Measurements from ENCODE around the gene DLEC1.
"Not testable (repeated sequence)": the region's sequence is repeated elsewhere in the genome, so short reads cannot be mapped to it uniquely, and the experiment has no call there.

The DLEC1 gene

DNA sequence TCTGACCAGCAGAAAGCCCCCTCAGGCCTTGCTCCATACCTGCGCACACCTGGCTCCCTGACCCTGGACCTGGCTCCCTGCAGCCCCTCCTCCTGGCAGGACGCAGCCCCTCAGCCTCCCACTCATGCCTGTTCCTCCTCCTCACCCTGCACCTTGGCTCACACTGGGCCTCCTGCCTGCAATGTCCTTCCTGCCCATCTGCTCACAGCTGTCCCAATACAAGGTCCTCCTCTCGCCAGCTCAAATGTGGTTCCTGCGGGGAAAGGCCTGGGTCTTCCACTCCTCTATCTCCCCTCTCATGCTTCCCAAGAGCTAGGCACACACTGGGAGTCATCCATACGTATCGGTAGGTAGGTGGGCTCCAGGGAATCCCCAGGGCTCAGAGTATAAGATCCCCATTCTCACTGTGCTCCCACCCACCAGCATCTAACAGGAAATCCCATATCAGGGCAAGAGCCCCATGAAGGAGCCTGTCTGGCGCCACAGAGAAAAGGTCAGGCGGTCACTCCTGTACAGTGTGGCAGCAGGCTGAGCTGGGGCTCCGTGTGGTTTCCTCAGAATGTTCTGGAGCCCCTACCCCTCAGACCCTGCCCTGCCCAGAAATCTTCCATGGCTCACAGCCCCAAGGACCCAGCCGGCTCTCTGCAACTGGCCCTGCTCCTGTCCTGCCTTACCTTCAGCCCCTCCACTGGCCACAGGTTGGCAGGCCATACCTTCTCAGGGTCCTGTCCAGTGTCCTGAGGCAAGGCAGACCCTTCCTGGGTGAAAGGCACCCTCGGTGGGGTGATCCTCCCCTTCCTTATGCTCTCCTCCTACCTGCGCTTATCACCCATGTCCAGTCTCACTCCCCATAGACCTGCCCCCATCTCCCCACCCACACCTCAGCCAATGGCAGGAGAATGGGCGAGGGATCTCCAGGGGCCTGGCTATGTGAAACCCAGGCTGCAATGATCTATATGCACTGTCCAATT, 20.4 kb upstream of the DLEC1 start:
- peak; percentile 60 for DNase-seq

GRCh38 chr3:38019658-38020341, 19.2 kb upstream of the DLEC1 start:
- peak; percentile 57 for DNase-seq

- DNase-seq = peak; percentile 38
Observed at GRCh38 chr3:38020342-38020726, 18.7 kb upstream of the DLEC1 start.

DNA sequence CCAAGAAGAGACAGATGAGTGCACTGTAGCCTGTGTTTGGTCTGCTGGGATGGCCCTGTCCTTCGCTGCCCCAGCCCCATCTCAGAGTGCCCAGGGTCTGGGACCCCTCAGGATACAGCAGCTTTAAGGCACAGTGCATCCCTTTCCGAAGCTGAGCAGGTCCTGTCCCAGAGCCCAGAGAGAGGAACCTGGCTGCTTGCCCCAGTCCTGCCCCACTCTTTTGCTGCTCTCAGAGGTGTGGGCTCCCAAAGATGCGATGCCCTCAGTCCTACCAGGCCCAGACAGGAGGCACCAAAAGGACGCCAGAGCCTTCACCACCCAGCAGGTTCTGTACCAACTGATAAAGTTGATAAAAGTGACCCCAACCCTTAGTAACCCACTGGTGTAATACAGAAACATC, 17.8 kb upstream of the DLEC1 start:
- no peak for DNase-seq

GRCh38 chr3:38022301-38022700, 16.7 kb upstream of the DLEC1 start:
- no peak for DNase-seq

DNA sequence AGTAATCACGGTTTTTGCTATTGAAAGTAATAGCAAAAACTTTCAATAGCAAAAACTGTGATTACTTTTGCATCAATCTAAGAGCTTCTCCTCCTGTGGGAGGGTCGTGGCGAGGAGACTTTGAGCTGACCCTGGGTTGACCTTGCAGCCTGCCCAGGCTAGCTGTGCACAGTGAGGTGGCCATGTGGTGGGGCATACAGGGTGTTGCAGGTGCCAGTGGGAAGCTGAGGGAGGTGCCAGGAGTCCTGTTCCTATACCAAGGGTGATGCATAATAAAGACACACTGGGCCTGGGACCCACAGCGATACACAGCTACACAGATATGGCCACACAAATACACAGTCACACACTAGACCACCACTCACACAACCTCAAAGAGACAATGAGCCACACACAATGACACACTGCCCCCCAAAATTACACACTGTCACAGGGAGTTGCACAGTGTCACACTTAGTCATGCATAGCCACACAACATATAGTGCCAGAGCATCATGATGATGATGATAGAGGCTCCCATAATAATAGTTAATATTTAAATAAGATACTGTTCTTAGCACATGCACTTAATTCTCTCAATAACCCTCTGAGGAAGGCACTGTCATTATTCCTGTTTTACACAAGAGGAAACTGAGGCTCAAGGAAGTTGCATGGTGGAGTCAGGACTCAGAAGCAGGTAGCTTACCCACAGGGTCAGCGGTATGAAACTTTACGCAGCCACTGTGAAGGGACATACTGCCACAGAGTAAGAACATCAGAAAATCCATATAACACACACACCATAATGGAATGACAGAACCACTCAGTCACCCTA, 15.9 kb upstream of the DLEC1 start:
- DNase-seq = no peak

DNA sequence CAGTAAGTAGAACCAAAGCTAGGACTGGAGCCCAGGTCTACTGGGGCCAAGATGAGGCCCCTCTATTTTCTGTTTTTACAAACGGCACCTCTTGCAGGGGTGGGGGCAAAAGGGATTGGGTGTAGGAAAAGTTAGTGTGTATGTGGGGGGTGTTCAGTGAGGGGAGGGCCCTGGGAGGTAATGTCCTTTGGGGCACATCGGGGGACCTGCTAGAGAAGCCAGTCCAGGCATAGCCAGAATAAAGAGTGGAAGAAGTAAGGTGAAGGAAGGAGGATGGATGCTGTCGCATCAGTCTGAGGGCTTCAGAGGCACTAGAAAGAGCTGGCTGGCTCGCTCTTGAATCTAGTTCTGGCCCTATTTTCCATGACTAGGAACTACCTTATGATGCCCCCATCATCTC, 12.2 kb upstream of the DLEC1 start:
- no peak for DNase-seq

DNA sequence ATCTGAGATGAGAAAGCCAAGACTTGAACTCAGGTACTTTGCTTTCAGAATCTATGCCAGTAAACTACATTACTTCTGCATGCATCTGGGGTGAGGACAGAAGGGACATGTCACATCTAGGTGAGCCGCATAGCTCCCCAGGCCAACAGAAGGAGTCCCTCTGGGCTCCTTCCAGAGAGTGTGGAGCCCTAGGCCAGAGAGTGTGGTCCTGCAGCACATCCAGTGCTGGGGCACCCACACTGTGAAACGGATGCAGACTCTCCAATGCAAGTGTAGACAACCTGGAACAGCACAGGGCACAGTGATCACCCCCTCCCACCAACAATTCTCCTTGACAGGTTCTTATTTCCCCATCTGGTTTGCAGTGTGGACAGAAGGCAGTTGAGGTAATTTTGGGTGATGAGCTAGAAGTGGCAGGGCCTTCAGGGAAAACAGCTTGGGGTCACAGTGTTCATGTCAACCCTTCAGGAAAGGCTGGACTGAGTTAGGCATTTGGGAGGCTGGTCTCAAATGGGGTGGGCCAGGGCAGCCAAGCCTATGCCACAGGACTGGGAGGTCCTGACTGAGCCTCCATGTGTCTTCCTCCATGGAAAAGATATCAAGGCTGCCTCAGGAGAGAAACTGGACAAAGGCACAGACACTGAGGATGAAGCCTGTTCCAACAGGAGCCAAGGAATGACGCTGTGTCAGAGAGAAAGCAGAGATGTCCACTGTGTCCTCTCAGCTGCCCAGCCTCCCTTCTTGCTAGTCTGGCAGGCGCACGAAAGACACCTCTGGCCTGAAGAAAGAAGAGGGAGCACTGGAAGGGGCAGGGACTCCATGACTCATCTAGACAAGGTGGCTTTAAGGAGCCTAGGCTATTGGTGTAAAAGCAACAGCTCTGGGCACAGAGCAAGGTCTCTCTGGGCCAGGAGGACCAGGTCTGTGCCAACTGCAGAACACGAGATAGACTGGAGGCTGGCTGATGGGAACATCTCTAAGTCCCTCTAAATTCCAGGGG, 11.2 kb upstream of the DLEC1 start:
- no peak for DNase-seq

DNA sequence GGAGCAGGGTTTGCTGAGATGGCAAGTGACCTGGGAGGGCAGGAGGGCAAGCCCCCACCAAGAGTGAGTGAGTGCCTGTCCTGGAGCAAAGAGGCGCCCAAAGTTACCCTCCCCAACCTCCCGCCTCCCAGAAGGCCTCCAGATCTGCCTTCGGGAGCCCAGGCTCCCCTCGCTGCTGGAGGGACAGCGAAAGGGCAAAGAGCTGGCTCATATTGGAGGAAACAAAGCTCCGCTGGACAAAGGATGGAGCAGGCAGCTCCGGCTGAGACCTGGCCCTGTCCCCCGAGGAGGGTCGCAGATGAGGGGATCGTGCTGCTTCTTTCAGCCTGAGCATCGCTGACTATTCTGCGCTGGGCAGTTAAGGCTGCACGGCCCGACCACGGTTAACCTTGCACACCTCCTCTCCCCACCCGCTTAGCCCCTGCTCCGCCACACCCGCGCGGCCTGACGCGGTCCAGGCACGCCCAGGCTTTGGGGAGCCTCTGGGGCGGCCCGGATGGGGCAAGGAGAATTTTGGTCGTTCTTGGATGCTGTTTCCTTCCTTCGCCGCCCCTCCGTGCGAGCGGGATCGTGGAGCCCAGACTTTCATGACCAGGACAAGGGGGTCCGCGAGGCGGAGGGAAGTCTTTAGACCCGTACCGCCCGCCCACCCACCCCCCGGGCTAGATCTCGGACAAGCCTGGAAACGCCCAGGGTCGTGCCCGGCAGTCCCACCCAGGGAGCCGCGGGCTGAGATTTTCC, 10.2 kb upstream of the DLEC1 start:
- no peak for DNase-seq

DNA sequence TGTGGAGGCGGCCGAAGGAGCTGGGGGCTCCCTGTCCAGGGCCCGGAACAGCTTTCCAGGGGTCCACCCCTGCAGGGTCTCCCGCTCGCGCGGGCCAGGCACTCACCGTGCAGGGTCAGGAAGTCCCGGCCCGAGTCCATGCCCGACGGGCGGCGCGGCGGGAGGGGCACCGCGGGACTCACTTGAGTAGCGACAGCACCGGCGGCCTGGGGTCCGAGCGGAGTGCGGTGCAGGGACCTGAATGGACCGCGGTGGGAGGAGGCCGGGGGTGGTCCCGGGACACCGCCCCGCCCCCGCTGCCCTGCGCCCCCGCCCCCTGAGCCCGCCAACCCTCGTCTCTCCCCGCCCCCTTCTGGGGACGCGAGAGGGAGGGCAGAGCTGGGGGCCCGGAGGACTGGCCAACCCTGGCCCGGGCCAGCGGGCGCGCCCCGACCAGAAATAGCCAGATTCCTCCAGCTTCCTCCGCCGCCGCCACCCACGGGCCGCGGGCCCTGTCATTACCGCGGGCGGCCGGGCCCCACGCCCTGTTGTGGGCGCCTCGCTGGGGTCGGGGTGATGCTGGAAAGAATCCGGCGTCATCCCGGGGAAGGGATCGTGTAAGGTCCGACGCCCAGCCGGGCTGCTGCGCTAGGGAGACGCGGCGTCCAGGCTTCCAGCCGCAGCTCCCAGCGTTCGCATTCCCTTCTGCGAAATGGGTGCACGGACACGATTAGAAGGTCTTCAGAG, 9.4 kb upstream of the DLEC1 start, which contains the start of gene PLCD1:
Gene PLCD1, minus strand, starts transcription at position 243 of the 726 bp plus-strand sequence. Its CDS starts 103 bp downstream, at position 140.
- peak; percentile 80 for DNase-seq

GRCh38 chr3:38030126-38031021, 8.6 kb upstream of the DLEC1 start:
- DNase-seq = no peak

GRCh38 chr3:38031022-38031994, 7.7 kb upstream of the DLEC1 start:
- peak; percentile 87 for DNase-seq

- DNase-seq = no peak
Observed at GRCh38 chr3:38032328-38032865, 6.6 kb upstream of the DLEC1 start.

- DNase-seq = not testable (repeated sequence)
Observed at GRCh38 chr3:38033586-38033985, 5.4 kb upstream of the DLEC1 start.

DNA sequence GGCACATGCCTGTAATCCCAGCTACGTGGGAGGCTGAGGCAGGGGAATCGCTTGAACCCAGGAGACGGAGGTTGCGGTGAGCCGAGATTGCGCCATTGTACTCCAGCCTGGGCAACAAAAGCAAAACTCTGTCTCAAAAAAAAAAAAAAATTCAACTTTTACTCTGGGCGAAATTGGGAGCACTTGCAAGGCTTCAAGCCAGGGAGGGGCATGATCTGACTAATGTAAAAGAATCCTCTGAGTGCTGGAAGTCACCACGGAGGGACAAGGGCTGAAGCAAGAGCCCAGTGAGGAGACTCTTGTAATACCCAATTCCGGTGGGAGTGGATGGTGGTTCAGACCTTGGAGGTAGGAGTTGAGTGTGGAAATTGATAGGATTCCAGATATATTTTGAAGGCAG, 4.7 kb upstream of the DLEC1 start:
- not testable (repeated sequence) for DNase-seq

GRCh38 chr3:38036286-38036685, 2.7 kb upstream of the DLEC1 start:
- no peak for DNase-seq

DNA sequence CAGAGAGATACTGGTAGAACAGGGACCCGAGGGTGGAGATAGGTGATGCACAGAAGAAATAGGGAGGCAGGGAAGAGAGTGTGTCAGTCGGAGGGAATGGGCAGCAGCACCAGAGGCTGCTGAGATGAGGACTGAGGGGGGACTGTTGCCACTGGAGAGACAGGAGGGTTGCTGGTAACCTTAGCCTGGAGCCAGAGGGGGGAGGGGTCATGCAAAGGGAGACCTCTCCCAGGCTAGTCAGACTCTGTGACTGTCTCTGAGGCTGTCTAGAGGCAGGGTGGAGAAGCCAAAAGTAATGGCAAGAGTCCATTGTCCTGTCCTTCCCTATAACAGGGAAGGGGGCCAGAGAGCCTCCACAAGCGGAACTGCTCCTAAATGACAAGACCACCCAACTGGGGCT, 2.1 kb upstream of the DLEC1 start:
- DNase-seq = no peak

DNA sequence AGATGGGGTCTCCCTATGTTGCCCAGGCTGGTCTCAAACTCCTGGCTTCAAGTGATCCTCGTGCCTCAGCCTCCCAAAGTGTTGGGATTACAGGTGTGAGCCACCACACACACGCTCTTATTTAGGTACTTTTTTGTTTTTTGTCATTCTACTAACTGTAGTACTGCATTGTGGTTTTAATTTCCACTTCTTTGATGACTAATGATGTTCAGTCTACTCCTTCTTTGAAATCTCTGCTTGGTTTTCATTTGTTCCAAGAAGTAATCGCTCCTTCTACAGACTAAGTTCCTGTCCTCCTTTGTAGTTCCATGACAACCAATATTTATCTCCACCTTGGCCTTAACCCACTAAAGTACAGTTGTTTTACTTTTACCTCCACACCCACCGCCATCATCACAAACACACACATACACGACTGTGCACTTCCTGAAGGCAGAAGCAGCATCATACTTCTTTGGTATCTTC, 529 bp upstream of the DLEC1 start:
- peak; percentile 76 for DNase-seq

Data from activated effector memory CD4-positive, alpha-beta T cell treated with anti-CD3 and anti-CD28 coated beads, Interleukin-2, amount 50 U/mL, for 16 hours (primary cell).